GM12878 (cell line): ENCODE results near the gene SLC9C2. TPM values are rescaled to one million over a fixed set of nuclear protein-coding genes. Genes with fewer than 3 reads are reported as not detected.

Source experiments
- ATAC-seq: fragments of 200-7000 bp; cut with Tn5 transposase; 3 replicates; pipeline ENCODE4 v1.9.1; 2020; ENCODE audit warnings: mild to moderate bottlenecking, moderate library complexity
- BruUV-seq: library from RNA; stranded (reverse); fragments of 400-500 nt; replicated peaks from 2 replicates; lab custom pipeline; 2021; lab: Mats Ljungman, UMichigan
- CTCF ChIA-PET: fragments of 300-600 bp; sonication (Branson Sonifier 250); formaldehyde crosslinking; extraction: SDS; loops from one replicate; lab custom pipeline; 2021; ENCODE audit warnings: inconsistent platforms; lab: Yijun Ruan, JAX
- POLR2A ChIA-PET: fragments of 350-600 bp; formaldehyde crosslinking; extraction: SDS; loops from one replicate; lab custom pipeline; 2021; ENCODE audit warnings: inconsistent platforms; lab: Charles Lee
- RAD21 ChIA-PET: fragments of 300-600 bp; sonication (Branson Sonifier 250); formaldehyde crosslinking; loops from one replicate; lab custom pipeline; 2023; ENCODE audit warnings: antibody characterized with exemption; ENCODE audit not compliant: unreplicated experiment; lab: Charles Lee
- SMC1A ChIA-PET: fragments of 300-600 bp; sonication (Branson Sonifier 250); formaldehyde crosslinking; loops from one replicate; lab custom pipeline; 2023; ENCODE audit not compliant: unreplicated experiment, uncharacterized antibody; lab: Charles Lee
- DNase-seq: peaks from one replicate; pipeline ENCODE4 v3.0.0-alpha.2; 2011; ENCODE audit warnings: low read depth, low spot score
- FAIRE-seq: peaks from 3 replicates; lab custom pipeline; 2011; peaks lifted over from hg19 to GRCh38; lab: Jason Lieb, UNC
- H2AFZ ChIP-seq: 2 replicates; pipeline ENCODE4 v1.6.0; 2011; ENCODE audit warnings: low read depth, low read length, control low read depth; ENCODE audit not compliant: control insufficient read depth
- H3K27ac ChIP-seq: 2 replicates; pipeline ENCODE4 v1.5.1; 2011; ENCODE audit warnings: control low read depth; ENCODE audit not compliant: control insufficient read depth, insufficient read depth
- H3K27me3 ChIP-seq, 2 experiments: replicated peaks in 1 of 2; 2 replicates each; pipeline versions ENCODE4 v1.6.0 to v1.6.1; 2011; ENCODE audit warnings: low read length in 1 of 2; ENCODE audit not compliant: control insufficient read depth in 2 of 2, insufficient read depth in 2 of 2
- H3K36me3 ChIP-seq, 2 experiments: 2 replicates each; pipeline ENCODE4 v1.5.1; 2011; ENCODE audit warnings: low read length in 1 of 2; ENCODE audit not compliant: control insufficient read depth in 2 of 2, insufficient read depth in 2 of 2
- H3K4me1 ChIP-seq: 2 replicates; pipeline ENCODE4 v1.6.1; 2011; ENCODE audit warnings: mild to moderate bottlenecking, low read length, moderate library complexity, mixed read lengths; ENCODE audit not compliant: control insufficient read depth, insufficient read depth
- H3K4me2 ChIP-seq: 2 replicates; pipeline ENCODE4 v1.6.0; 2011; ENCODE audit warnings: control low read depth; ENCODE audit not compliant: control insufficient read depth, insufficient read depth
- H3K4me3 ChIP-seq: fragments of 200-600 bp; sonication (generic); 2 replicates; pipeline ENCODE4 v1.5.1; 2016
- H3K79me2 ChIP-seq: 2 replicates; pipeline ENCODE4 v1.6.0; 2011; ENCODE audit warnings: low read length; ENCODE audit not compliant: control insufficient read depth, insufficient read depth
- H3K9ac ChIP-seq: 2 replicates; pipeline ENCODE4 v1.8.0; 2011; ENCODE audit warnings: low read length, control low read depth, mixed read lengths; ENCODE audit not compliant: control insufficient read depth, insufficient read depth
- H3K9me3 ChIP-seq: replicated peaks from 3 replicates; pipeline ENCODE4 v1.5.1; 2011; ENCODE audit warnings: mild to moderate bottlenecking, low read length; ENCODE audit not compliant: control insufficient read depth, insufficient read depth
- H4K20me1 ChIP-seq: 2 replicates; pipeline ENCODE4 v1.6.0; 2011; ENCODE audit not compliant: control insufficient read depth, insufficient read depth
- ATF2 ChIP-seq: IDR thresholded peaks from 2 replicates; pipeline ENCODE4 v1.6.1; 2012; ENCODE audit warnings: low read length, inconsistent platforms
- E4F1 ChIP-seq: fragments of 450-650 bp; IDR thresholded peaks from 2 replicates; pipeline ENCODE4 v1.6.1; 2018; ENCODE audit warnings: borderline replicate concordance, mild to moderate bottlenecking; ENCODE audit not compliant: partially characterized antibody
- ELK1 ChIP-seq: IDR thresholded peaks from 2 replicates; pipeline ENCODE4 v1.6.1; 2012; ENCODE audit warnings: low read depth, low read length, improper control_type of control experiment
- ETV6 ChIP-seq, 2 experiments: fragments of 450-650 bp in 1 of 2; IDR thresholded peaks in 1 of 2; conservative IDR thresholded peaks in 1 of 2; 2 replicates each; pipeline ENCODE4 v1.6.1; 2014; ENCODE audit warnings: antibody characterized with exemption in 1 of 2, borderline replicate concordance in 1 of 2, low read depth in 1 of 2, mild to moderate bottlenecking in 1 of 2, moderate library complexity in 1 of 2
- HDGF ChIP-seq: fragments of 450-650 bp; IDR thresholded peaks from 2 replicates; pipeline ENCODE4 v1.6.1; 2016; ENCODE audit warnings: antibody characterized with exemption
- MYC ChIP-seq: IDR thresholded peaks from 2 replicates; pipeline ENCODE4 v1.6.1; 2011; ENCODE audit warnings: mild to moderate bottlenecking, low read length, moderate library complexity, inconsistent platforms; ENCODE audit not compliant: insufficient read depth, insufficient replicate concordance, insufficient read length, severe bottlenecking
- NBN ChIP-seq: fragments of 450-650 bp; IDR thresholded peaks from 2 replicates; pipeline ENCODE4 v1.6.1; 2016
- PAX5 ChIP-seq: IDR thresholded peaks from 2 replicates; pipeline ENCODE4 v1.6.1; 2011; ENCODE audit warnings: low read depth, low read length, borderline replicate concordance
- PML ChIP-seq: IDR thresholded peaks from 2 replicates; pipeline ENCODE4 v1.6.1; 2012; ENCODE audit warnings: low read length, inconsistent platforms
- SREBF1 ChIP-seq: IDR thresholded peaks from 2 replicates; pipeline ENCODE4 v1.6.1; 2012; ENCODE audit warnings: mild to moderate bottlenecking, low read length
- SUZ12 ChIP-seq: fragments of 200-600 bp; sonication (generic); IDR thresholded peaks from one replicate; pipeline ENCODE4 v1.6.1; 2018; ENCODE audit warnings: antibody characterized with exemption, mild to moderate bottlenecking; ENCODE audit not compliant: unreplicated experiment
- ZNF24 ChIP-seq: fragments of 450-650 bp; IDR thresholded peaks from 2 replicates; pipeline ENCODE4 v1.6.1; 2017; ENCODE audit warnings: antibody characterized with exemption, mild to moderate bottlenecking
- in situ Hi-C: fragments of 300-500 bp; cut with MboI; formaldehyde crosslinking; loops from 9 replicates; pipeline ENCODE4 v1.14.3; 2018; ENCODE audit warnings: mixed read lengths
- intact Hi-C: fragments of 100-400 bp; cut with micrococcal nuclease; formaldehyde crosslinking; loops from one replicate; pipeline ENCODE4 v1.14.2; 2022; ENCODE audit not compliant: unreplicated experiment
- polyA plus RNA-seq, 11 experiments: library from polyadenylated mRNA; depleted of rRNA in 4 of 11; unstranded in 6 of 11; stranded (reverse) in 5 of 11; fragments of >200 nt; fragmentation: Nextera tagmentation in 4 of 11; fragmentation: Illumina TruSeq in 1 of 11; extraction: Ambion mirVana in 4 of 11; extraction: Trizol in 1 of 11; gene quantifications; 1 replicate in 1 of 11; 2 replicates in 10 of 11; pipeline versions ENCODE4 v1.2.1 to v1.2.3, GENCODE V29; 2011 to 2016; ENCODE audit warnings: inconsistent platforms in 2 of 11, missing spikeins in 2 of 11, low read depth in 1 of 11
- total RNA-seq, 4 experiments: library from RNA; depleted of rRNA in 3 of 4; stranded (reverse); fragments of >200 nt in 3 of 4; fragmentation: Illumina TruSeq in 1 of 4; extraction: Trizol in 1 of 4; gene quantifications; 2 replicates each; pipeline versions ENCODE4 v1.2.1 to v1.2.3, GENCODE V29; 2013 to 2021

The SLC9C2 gene
- total and polyA plus RNA-seq, 10 of the 15 experiments (the other 5 are each of a cell fraction or from before 2014, with no cell fraction given): not detected

GRCh38 chr1:173505391-173505790 is 97.5 kb downstream of the SLC9C2 start:
- H3K27ac ChIP-seq: no peak overlapping the region
- in situ Hi-C loops (no loop called here), intact Hi-C loops (loop anchor here (5.0 kb wide), 1 partner anchor 73 kb away; no protein-coding TSS in a partner anchor)
- POLR2A ChIA-PET: no interaction called here
- ATAC-seq (no peak), DNase-seq (no peak), FAIRE-seq (no peak)
- H3K36me3 ChIP-seq: no peaks in the 10 kb centered on the region
- CTCF ChIA-PET: interaction anchor here (0.9 to 3.6 kb wide), 4 partner anchors 9 to 250 kb away, joined by 3 to 24 read pairs (median 3); no protein-coding TSS in a partner anchor
- H2AFZ ChIP-seq: no peak overlapping the region
- H3K4me2 ChIP-seq: no peak overlapping the region
- H4K20me1 ChIP-seq: no peaks in the 10 kb centered on the region
- RAD21 ChIA-PET: no interaction called here
- H3K79me2 ChIP-seq: no peaks in the 10 kb centered on the region
- H3K4me1 ChIP-seq: no peaks in the 10 kb centered on the region
- no peak overlapping the region for H3K9ac ChIP-seq
- BruUV-seq: no TSS peak
- TF ChIP-seq HDGF (no peak), MYC (no peak), ETV6 (conservative IDR thresholded peaks at IDR 0.05 in 1 of 2, IDR thresholded peaks at IDR 0.05 in 1 of 2; ENCODE audit: borderline replicate concordance in 1 of 2, low read depth in 1 of 2) (no peak), ELK1 (no peak), ATF2 (no peak), SREBF1 (no peak), SUZ12 (no peak), NBN (no peak), PAX5 (no peak), E4F1 (no peak), ZNF24 (no peak), PML (no peak)
- H3K27me3 ChIP-seq: no peaks in the 10 kb centered on the region
- no peak overlapping the region for H3K4me3 ChIP-seq
- SMC1A ChIA-PET: interaction anchor here (0.8 to 3.6 kb wide), 3 partner anchors 75 to 757 kb away, joined by 4 to 18 read pairs (median 4); no protein-coding TSS in a partner anchor
- H3K9me3 ChIP-seq: no peaks in the 10 kb centered on the region
